Subcutaneous abdominal adipose tissue (tissue), 5 donors: Measurements from ENCODE around the gene TRPM8.

ENCODE experiments used
- H3K27ac ChIP-seq: one replicate; pipeline ENCODE4 v1.7.0; 2013; ENCODE audit warnings: low read depth, mild to moderate bottlenecking, inconsistent platforms, low read length, moderate library complexity
- H3K27me3 ChIP-seq, 5 donors: one replicate each; pipeline ENCODE4 v1.7.0; 2013; ENCODE audit warnings: low read length in 5 of 5, inconsistent platforms in 1 of 5; ENCODE audit not compliant: control insufficient read depth in 5 of 5, insufficient read depth in 4 of 5
- H3K36me3 ChIP-seq, 5 donors: one replicate each; pipeline ENCODE4 v1.7.0; 2013; ENCODE audit warnings: low read length in 5 of 5; ENCODE audit not compliant: control insufficient read depth in 5 of 5, insufficient read depth in 5 of 5
- H3K4me1 ChIP-seq, 5 donors: one replicate each; pipeline ENCODE4 v1.7.0; 2013; ENCODE audit warnings: low read length in 5 of 5, mild to moderate bottlenecking in 3 of 5, moderate library complexity in 1 of 5; ENCODE audit not compliant: control insufficient read depth in 5 of 5, insufficient read depth in 5 of 5
- H3K4me3 ChIP-seq, 5 donors: one replicate each; pipeline ENCODE4 v1.7.0; 2013; ENCODE audit warnings: low read length in 5 of 5, low read depth in 1 of 5
- H3K9ac ChIP-seq, 5 donors: one replicate each; pipeline ENCODE4 v1.7.0; 2013; ENCODE audit warnings: low read length in 5 of 5, mild to moderate bottlenecking in 4 of 5, moderate library complexity in 3 of 5
- H3K9me3 ChIP-seq, 5 donors: one replicate each; pipeline ENCODE4 v1.7.0; 2013; ENCODE audit warnings: low read length in 5 of 5; ENCODE audit not compliant: control insufficient read depth in 5 of 5
- donor health status: healthy.
- donor health status: healthy.
- donor health status: healthy.
- donor health status: healthy.
- donor health status: healthy.

The TRPM8 gene

GRCh38 chr2:233993461-233993860, 76.3 kb downstream of the TRPM8 start:
- no peaks in the 10 kb centered on the region for H3K36me3 ChIP-seq
- no peaks in the 10 kb centered on the region for H3K9me3 ChIP-seq
- H3K27me3 ChIP-seq: peaks cover 0 to 19% (median 12%) of the 10 kb centered on the region in 5 donors
- peaks cover 0 to 6% (median 4%) of the 10 kb centered on the region in 5 donors for H3K4me1 ChIP-seq
- no peak overlapping the region for H3K9ac ChIP-seq
- H3K27ac ChIP-seq: no peak overlapping the region
- no peak overlapping the region for H3K4me3 ChIP-seq

DNA sequence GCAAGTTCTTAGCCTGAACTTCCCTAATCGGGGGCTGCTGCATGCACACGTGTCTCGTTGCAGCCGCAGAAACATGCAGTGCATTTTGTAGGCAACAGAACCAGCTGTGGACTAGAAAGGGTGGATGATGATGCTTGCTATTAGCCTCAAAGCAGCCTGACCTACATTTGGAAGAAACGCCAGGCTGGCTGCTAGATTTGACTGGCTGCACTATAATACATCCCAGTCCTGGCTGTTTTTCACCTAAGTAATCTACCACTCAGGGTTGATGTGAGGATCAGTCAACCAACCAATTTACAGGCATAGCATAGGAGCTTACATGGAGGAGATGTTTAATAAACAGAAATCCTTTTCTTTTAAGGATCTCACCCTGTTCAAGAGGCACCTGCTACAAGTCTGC, 77.0 kb downstream of the TRPM8 start:
- H3K36me3 ChIP-seq: no peaks in the 10 kb centered on the region
- no peaks in the 10 kb centered on the region for H3K9me3 ChIP-seq
- H3K27ac ChIP-seq: no peak overlapping the region
- H3K4me3 ChIP-seq: no peak overlapping the region
- peaks cover 0 to 6% (median 4%) of the 10 kb centered on the region in 5 donors for H3K4me1 ChIP-seq
- peaks cover under 1 to 19% (median 13%) of the 10 kb centered on the region in 5 donors for H3K27me3 ChIP-seq
- no peak overlapping the region for H3K9ac ChIP-seq

GRCh38 chr2:233996000-233996399, 78.8 kb downstream of the TRPM8 start:
- H3K36me3 ChIP-seq: no peaks in the 10 kb centered on the region
- H3K27ac ChIP-seq: no peak overlapping the region
- H3K9me3 ChIP-seq: no peaks in the 10 kb centered on the region
- no peak overlapping the region for H3K9ac ChIP-seq
- H3K27me3 ChIP-seq: peaks cover 3 to 23% (median 17%) of the 10 kb centered on the region in 5 donors
- H3K4me1 ChIP-seq: peaks cover 0 to 6% (median 4%) of the 10 kb centered on the region in 5 donors
- H3K4me3 ChIP-seq: no peak overlapping the region

DNA sequence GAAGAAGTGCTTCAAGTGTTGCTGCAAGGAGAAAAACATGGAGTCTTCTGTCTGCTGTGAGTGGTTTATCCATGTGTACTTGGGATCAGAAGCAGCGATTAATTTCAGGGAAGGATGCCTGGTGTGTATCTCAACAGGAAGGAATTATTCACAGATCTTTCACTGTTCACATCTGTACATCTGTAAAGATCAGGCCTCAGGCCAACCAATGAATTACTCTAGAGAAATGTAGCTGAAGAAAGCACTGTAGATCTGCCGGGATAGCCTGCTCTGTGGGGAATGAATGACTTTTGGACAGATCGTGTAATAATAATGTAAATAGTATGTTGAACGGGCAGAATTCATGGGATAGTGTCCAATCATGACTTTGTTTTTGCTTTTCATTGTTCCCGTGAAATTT, 79.3 kb downstream of the TRPM8 start:
- no peak overlapping the region for H3K9ac ChIP-seq
- no peak overlapping the region for H3K4me3 ChIP-seq
- H3K4me1 ChIP-seq: peaks cover 0 to 6% (median 4%) of the 10 kb centered on the region in 5 donors
- H3K27ac ChIP-seq: no peak overlapping the region
- H3K27me3 ChIP-seq: peaks cover 3 to 23% (median 15%) of the 10 kb centered on the region in 5 donors
- H3K9me3 ChIP-seq: no peaks in the 10 kb centered on the region
- H3K36me3 ChIP-seq: no peaks in the 10 kb centered on the region

GRCh38 chr2:233997707-233998106, 80.5 kb downstream of the TRPM8 start:
- H3K36me3 ChIP-seq: no peaks in the 10 kb centered on the region
- H3K4me3 ChIP-seq: no peak overlapping the region
- no peak overlapping the region for H3K27ac ChIP-seq
- no peaks in the 10 kb centered on the region for H3K9me3 ChIP-seq
- H3K9ac ChIP-seq: no peak overlapping the region
- peaks cover 3 to 26% (median 21%) of the 10 kb centered on the region in 5 donors for H3K27me3 ChIP-seq
- peaks cover 0 to 6% (median 4%) of the 10 kb centered on the region in 5 donors for H3K4me1 ChIP-seq

DNA sequence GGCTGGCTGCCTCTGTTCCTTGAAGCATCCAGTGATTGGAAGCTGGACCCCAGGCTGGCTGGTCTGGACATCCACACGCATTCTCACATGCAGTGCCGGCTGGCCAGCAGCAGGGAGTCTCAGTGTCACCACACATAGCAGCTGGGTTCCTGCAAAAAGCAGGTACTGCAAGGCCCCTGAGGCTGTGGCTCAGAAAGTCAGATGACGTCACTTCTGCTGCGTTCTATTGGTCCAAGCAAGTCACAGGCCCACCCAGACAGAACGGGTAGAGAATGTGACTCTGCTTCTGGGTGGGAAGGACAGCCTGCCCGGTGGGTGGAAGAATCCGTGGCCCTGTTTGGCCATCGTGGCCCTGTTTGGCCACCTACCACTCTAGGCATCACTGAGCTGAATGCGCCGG, 82.0 kb downstream of the TRPM8 start:
- peaks cover 0 to 7% (median 4%) of the 10 kb centered on the region in 5 donors for H3K4me1 ChIP-seq
- no peak overlapping the region for H3K27ac ChIP-seq
- H3K4me3 ChIP-seq: no peak overlapping the region
- no peaks in the 10 kb centered on the region for H3K9me3 ChIP-seq
- H3K27me3 ChIP-seq: peaks cover 0 to 21% (median 17%) of the 10 kb centered on the region in 5 donors
- no peak overlapping the region for H3K9ac ChIP-seq
- H3K36me3 ChIP-seq: no peaks in the 10 kb centered on the region

- H3K9me3 ChIP-seq: no peaks in the 10 kb centered on the region
- peaks cover 0 to 6% (median under 1%) of the 10 kb centered on the region in 5 donors for H3K4me1 ChIP-seq
- no peak overlapping the region for H3K27ac ChIP-seq
- no peaks in the 10 kb centered on the region for H3K36me3 ChIP-seq
- H3K4me3 ChIP-seq: no peak overlapping the region
- peaks cover 0 to 20% (median 15%) of the 10 kb centered on the region in 5 donors for H3K27me3 ChIP-seq
- no peak overlapping the region for H3K9ac ChIP-seq
Measured at GRCh38 chr2:234001380-234002160, 84.4 kb downstream of the TRPM8 start.

DNA sequence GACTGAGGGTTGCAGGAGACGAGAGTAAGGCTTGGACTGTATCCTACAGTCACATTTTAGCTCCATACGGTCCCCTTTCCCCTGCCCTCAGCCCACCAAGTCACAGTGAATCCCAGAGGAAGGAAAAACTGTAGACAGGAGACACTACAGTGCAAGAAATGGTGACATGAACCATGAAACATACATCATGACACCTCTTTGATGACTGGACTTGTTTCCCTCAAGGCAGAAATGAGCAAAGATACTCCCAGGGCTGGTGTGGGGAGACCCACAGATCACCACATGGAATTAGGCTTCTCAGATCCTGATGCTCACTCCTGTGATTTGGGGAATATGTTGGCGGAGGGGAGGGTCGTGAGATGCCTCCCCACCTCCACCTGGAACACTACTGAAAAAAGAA, 85.1 kb downstream of the TRPM8 start:
- H3K9ac ChIP-seq: no peak overlapping the region
- no peaks in the 10 kb centered on the region for H3K9me3 ChIP-seq
- H3K27me3 ChIP-seq: peaks cover 0 to 20% (median 15%) of the 10 kb centered on the region in 5 donors
- no peak overlapping the region for H3K27ac ChIP-seq
- peaks cover 0 to 6% (median 0%) of the 10 kb centered on the region in 5 donors for H3K4me1 ChIP-seq
- H3K36me3 ChIP-seq: no peaks in the 10 kb centered on the region
- no peak overlapping the region for H3K4me3 ChIP-seq

- H3K9me3 ChIP-seq: no peaks in the 10 kb centered on the region
- peaks cover 0 to 6% (median 0%) of the 10 kb centered on the region in 5 donors for H3K4me1 ChIP-seq
- H3K4me3 ChIP-seq: no peak overlapping the region
- H3K36me3 ChIP-seq: no peaks in the 10 kb centered on the region
- no peak overlapping the region for H3K9ac ChIP-seq
- H3K27ac ChIP-seq: no peak overlapping the region
- peaks cover 0 to 17% (median 13%) of the 10 kb centered on the region in 5 donors for H3K27me3 ChIP-seq
Measured at GRCh38 chr2:234003972-234004617, 86.9 kb downstream of the TRPM8 start.

GRCh38 chr2:234005126-234005525, 88.0 kb downstream of the TRPM8 start:
- H3K9me3 ChIP-seq: no peaks in the 10 kb centered on the region
- H3K27me3 ChIP-seq: peaks cover 0 to 13% (median 8%) of the 10 kb centered on the region in 5 donors
- H3K4me1 ChIP-seq: peaks cover 0 to 6% (median 0%) of the 10 kb centered on the region in 5 donors
- H3K36me3 ChIP-seq: no peaks in the 10 kb centered on the region
- no peak overlapping the region for H3K4me3 ChIP-seq
- no peak overlapping the region for H3K27ac ChIP-seq
- H3K9ac ChIP-seq: no peak overlapping the region
